ENCODE measurements around the gene ZNF331. TPM values are rescaled to one million over a fixed set of nuclear protein-coding genes. Genes with fewer than 3 reads are reported as not detected.

ZNF331 gene
- polyA plus RNA-seq, 3 donors: 6.6 to 42.4 (median 9.5) TPM

GRCh38 chr19:53530622-53531021, 7.3 kb upstream of the ZNF331 start:
- Mint-ChIP-seq H3K4me3 (no peak overlapping the region), H3K9me3 (peaks cover 14 to 36% (median 29%) of the 10 kb centered on the region in 7 donors), H3K27me3 (ENCODE audit: low read depth in 3 of 3) (no peaks in the 10 kb centered on the region), H3K36me3 (peaks cover 4 to 10% of the 10 kb centered on the region in 2 donors), H3K27ac (no peak overlapping the region), H3K4me1 (no peaks in the 10 kb centered on the region)
- Histone ChIP-seq H3K27me3 (ENCODE audit: control insufficient read depth in 2 of 2, insufficient read depth in 2 of 2, low read length in 2 of 2) (no peaks in the 10 kb centered on the region), H3K4me3 (replicated peaks in 1 of 3; ENCODE audit: low read depth in 2 of 3, low read length in 3 of 3) (no peak overlapping the region), H3K9me3 (replicated peaks in 1 of 2; ENCODE audit: control insufficient read depth in 1 of 2, insufficient read depth in 1 of 2, low read length in 2 of 2) (peaks cover 15 to 19% of the 10 kb centered on the region in 2 donors), H3K27ac (ENCODE audit: low read depth in 1 of 2, low read length in 2 of 2) (no peak overlapping the region), H3K79me2 (ENCODE audit: insufficient read depth, low read length) (peaks cover 3% of the 10 kb centered on the region), H4K20me1 (ENCODE audit: insufficient read depth, low read length) (no peaks in the 10 kb centered on the region), H3K9ac (ENCODE audit: insufficient read depth, low read length, poor library complexity, severe bottlenecking) (no peak overlapping the region), H3K36me3 (replicated peaks in 1 of 2; ENCODE audit: control insufficient read depth in 1 of 2, insufficient read depth in 2 of 2, low read length in 2 of 2) (no peaks in the 10 kb centered on the region), H3K4me1 (ENCODE audit: control insufficient read depth in 1 of 2, insufficient read depth in 2 of 2, low read length in 2 of 2) (no peaks in the 10 kb centered on the region), H2AFZ (ENCODE audit: insufficient read depth, low read depth, low read length, poor library complexity, severe bottlenecking) (no peak overlapping the region), H3K4me2 (replicated peaks; ENCODE audit: extremely low read depth, low read length, poor library complexity, severe bottlenecking) (no peak overlapping the region)
- no peak for TF ChIP-seq CTCF (IDR thresholded peaks at IDR 0.05)
- intact Hi-C loops (cut with micrococcal nuclease): no loop called here
- 87% methylated on average over 7 of the region's 8 CpGs for WGBS (ENCODE audit: insufficient coverage)
- DNase-seq: no peak

GRCh38 chr19:53531457-53531856, 6.5 kb upstream of the ZNF331 start:
- Mint-ChIP-seq H3K4me3 (no peak overlapping the region), H3K36me3 (peaks cover 2 to 12% of the 10 kb centered on the region in 2 donors), H3K27me3 (ENCODE audit: low read depth in 3 of 3) (peaks cover 0 to 3% (median 0%) of the 10 kb centered on the region in 3 donors), H3K4me1 (no peaks in the 10 kb centered on the region), H3K27ac (no peak overlapping the region), H3K9me3 (peaks cover 7 to 29% (median 22%) of the 10 kb centered on the region in 7 donors)
- H3K9ac ChIP-seq (ENCODE audit: insufficient read depth, low read length, poor library complexity, severe bottlenecking): no peak overlapping the region
- TF ChIP-seq CTCF (IDR thresholded peaks at IDR 0.05): no peak
- no peaks in the 10 kb centered on the region for H4K20me1 ChIP-seq (ENCODE audit: insufficient read depth, low read length)
- no peaks in the 10 kb centered on the region for H3K27me3 ChIP-seq (ENCODE audit: control insufficient read depth in 2 of 2, insufficient read depth in 2 of 2, low read length in 2 of 2)
- no peak overlapping the region for H3K4me2 ChIP-seq (replicated peaks; ENCODE audit: extremely low read depth, low read length, poor library complexity, severe bottlenecking)
- H3K4me3 ChIP-seq (replicated peaks in 1 of 3; ENCODE audit: low read depth in 2 of 3, low read length in 3 of 3): no peak overlapping the region
- no peak overlapping the region for H3K27ac ChIP-seq (ENCODE audit: low read depth in 1 of 2, low read length in 2 of 2)
- intact Hi-C loops (cut with micrococcal nuclease): no loop called here
- H3K4me1 ChIP-seq (ENCODE audit: control insufficient read depth in 1 of 2, insufficient read depth in 2 of 2, low read length in 2 of 2): no peaks in the 10 kb centered on the region
- no peaks in the 10 kb centered on the region for H3K79me2 ChIP-seq (ENCODE audit: insufficient read depth, low read length)
- H3K9me3 ChIP-seq (replicated peaks in 1 of 2; ENCODE audit: control insufficient read depth in 1 of 2, insufficient read depth in 1 of 2, low read length in 2 of 2): peaks cover 10 to 11% of the 10 kb centered on the region in 2 donors
- no CpG with 5 or more reads among the region's 4 CpGs for WGBS (ENCODE audit: insufficient coverage)
- DNase-seq: no peak
- no peak overlapping the region for H2AFZ ChIP-seq (ENCODE audit: insufficient read depth, low read depth, low read length, poor library complexity, severe bottlenecking)
- no peaks in the 10 kb centered on the region for H3K36me3 ChIP-seq (replicated peaks in 1 of 2; ENCODE audit: control insufficient read depth in 1 of 2, insufficient read depth in 2 of 2, low read length in 2 of 2)

Data from CD14-positive monocyte (primary cell).